Middle frontal gyrus (tissue), 1 donor: ENCODE results near the gene U2AF2.
"Not testable (repeated sequence)": the region's sequence is repeated elsewhere in the genome, so short reads cannot be mapped to it uniquely, and the experiment has no call there.

Experiments used
- DNase-seq: peaks from one replicate; pipeline ENCODE4 v3.0.0-alpha.2; 2015; ENCODE audit warnings: low spot score; ENCODE audit errors: extremely low spot score

The U2AF2 gene

DNA sequence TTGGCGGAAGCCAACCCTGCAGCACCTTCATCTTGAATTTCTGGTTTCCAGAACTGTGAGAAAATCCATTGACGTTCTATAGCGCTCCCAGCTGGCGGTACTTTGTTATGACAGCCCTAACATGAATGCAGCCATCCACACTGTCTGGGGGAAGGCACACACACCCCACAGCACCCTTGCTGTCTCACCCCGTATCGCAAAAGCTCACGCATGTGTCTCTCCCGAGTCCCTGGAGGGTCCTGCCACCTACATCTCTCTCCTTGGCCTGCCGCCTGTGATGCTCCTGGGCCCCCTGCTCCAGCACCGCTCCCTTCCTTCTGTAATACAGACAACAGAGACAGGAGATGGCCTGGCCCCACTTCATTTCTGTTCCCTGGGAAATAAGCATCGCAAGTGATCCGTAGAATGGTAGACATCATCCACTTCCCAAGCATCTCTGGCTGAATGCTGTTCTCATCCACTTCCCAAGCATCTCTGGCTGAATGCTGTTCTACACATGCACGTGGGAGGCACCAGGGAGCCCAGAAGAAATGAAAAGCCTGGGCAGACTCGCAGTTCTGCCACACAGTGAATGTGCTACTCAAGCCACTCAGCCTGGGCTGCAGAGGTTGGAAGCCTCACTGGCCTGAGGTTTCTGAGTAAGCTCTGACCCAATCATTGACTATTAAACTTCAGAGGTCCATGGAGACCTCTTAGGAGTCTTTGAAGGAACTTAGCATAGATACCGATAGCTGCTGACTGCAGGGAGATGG, 49.8 kb downstream of the U2AF2 start:
- DNase-seq: no peak

DNA sequence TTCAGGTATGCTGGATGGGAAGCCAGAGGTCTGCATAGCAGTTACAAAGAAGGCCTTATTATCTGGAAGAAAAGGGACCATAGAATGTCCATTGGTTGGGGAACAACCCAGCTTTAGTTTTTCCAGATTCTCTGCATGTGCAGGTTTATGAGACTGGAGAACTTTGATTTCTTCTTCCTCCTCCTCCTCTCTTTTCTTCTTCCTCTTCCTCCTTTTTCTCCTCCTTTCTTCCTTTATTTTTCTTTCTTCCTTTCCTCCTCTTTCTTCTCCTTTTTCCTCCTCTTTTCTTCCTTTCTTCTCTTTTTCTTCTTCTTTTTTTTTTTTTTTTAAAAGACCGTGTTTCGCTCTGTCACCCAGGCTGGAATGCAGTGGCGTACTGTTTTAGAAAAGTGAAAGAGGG, 51.1 kb downstream of the U2AF2 start:
- DNase-seq: no peak

DNA sequence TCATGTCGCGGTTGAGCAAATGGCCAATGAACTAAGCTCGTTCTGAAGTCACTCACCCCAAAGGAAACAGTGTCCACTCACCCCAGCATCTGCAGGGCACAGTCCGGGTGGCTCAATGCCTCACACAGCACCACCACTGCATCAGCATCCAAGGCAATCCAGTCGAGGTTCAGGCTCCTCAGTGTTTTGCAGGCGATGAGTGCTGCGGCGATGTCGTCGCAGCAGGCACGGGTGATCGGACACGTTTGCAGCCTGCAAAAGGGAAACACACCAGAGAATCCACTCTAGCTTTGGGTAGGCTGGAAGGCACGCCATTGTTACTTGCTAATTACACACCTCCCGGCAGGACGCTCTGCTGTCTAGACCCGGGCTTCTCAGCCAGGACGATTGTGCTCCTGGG, 56.9 kb downstream of the U2AF2 start:
- no peak for DNase-seq

DNA sequence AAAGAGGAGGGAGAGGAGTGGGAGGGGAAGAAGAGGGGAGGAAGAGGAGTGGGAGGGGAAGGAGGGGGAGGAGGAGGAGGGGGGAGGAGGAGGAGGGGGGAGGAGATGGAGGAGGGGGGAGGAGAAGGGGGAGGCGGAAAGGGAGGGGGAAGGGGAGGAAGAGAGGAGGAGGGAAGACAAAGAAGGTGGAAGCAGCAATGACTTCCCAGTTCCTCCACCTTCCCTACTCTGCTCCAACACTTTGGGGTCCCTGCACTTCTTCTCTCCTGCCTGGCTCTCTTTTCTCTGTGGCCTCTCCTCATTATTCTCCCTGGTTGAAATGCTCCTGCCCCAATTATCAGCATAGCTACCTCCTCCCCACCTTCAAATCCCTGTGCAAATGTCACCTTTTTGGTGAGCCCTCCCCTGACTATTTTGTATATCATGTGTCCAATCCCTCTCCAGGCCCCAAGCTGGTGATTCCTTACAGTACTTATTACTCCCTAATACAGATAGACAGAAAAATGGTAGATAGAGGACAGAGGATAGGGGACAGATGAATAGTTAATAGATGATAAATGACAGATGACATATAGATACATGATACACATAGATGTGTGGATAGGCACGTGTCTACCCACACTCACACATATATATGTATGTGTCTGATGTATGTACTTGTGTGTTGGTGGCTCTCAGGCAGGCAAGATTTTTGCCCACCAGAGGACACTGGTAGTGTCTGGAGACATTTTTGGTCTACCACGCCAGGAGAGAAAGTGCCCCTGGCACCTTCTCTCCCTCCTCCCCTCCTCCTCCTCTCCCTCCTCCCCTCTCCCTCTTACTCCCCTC, 58.2 kb downstream of the U2AF2 start:
- DNase-seq: no peak

DNA sequence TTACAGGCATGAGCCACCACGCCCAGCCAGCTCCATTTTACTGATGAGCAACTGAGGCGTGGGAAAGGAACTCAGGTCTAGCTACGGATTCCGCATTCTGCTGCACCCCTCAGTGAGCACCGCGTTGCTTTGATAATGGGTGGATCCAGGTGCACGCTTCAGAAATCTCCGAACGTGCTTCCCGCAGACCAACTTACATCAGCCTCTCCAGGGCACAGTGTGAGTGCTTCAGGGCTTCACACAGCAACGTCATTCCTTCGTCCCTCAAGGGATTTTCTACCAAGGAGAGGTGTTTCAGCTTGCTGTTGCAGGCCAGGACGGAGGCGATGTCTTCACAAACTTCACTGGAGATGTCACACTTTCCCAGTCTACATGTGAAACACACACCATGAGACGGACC, 61.7 kb downstream of the U2AF2 start:
- DNase-seq: no peak

DNA sequence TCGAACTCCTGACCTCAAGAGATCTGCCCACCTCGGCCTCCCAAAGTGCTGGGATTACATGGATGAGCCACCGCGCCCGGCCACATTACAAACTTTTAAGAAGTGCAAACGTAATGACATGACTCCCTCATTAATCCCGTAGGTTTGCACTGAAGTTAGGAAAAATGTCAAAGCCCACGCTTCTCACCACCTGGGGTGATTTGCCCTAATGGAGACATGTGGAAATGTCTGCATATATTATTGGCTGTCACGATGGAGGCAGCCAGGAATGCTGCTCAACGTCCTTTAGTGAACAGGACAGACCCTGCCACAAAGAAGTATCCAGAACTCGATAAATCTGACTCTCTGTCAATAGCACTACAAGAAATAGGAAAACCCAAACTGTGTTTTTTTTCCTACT, 62.4 kb downstream of the U2AF2 start:
- no peak for DNase-seq

DNA sequence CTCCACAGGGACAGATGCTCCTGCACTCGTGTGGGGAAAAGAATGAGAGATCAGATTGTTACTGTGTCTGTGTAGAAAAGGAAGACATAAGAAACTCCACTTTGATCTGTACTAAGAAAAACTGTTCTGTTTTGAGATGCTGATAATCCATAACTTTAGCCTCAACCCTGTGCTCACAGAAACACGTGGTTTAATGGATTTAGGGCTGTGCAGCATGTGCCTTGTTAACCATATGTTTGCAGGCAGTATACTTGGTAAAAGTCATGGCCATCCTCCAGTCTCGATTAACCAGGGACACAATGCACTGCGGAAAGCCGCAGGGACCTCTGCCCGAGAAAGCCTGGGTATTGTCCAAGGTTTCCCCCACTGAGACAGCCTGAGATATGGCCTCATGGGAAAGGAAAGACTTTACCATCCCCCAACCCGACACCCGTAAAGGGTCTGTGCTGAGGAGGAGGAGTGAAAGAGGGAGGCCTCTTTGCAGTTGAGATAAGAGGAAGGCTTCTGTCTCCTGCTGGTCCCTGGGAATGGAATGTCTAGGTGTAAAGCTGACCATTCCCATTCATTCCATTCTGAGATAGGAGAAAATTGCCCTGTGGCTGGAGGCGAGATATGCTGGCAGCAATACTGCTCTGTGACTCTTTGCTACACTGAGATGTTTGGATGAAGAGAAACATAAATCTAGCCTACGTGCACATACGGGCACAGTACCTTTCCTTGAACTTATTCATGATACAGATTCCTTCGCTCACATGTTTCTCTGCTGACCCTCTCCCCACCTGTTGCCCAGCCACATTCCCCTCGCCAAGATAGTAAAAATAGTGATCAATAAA, 63.3 kb downstream of the U2AF2 start:
- DNase-seq: not testable (repeated sequence)

DNA sequence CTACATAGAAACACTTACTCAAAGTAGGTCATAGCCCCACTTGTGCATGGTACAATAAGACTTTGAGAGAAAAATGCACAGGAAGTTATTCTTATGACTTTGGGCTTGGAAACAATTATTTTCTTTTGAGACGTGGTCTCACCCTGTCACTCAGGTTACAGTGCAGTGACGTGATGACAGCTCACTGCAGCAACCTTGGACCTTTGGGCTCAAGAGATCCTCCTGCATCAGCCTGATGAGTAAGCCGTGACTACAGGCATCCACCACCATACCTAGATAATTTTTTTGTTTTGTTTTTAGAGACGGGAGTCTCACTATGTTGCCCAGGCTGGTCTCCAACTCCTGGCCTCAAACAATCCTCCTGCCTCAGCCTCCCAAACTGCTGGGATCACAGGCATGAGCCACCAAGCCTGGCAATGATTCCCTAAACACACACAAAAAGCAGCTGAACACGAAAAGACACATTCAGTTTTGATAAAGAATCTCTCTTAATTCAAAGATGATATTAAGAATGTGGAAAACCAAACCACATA, 65.4 kb downstream of the U2AF2 start:
- no peak for DNase-seq

DNA sequence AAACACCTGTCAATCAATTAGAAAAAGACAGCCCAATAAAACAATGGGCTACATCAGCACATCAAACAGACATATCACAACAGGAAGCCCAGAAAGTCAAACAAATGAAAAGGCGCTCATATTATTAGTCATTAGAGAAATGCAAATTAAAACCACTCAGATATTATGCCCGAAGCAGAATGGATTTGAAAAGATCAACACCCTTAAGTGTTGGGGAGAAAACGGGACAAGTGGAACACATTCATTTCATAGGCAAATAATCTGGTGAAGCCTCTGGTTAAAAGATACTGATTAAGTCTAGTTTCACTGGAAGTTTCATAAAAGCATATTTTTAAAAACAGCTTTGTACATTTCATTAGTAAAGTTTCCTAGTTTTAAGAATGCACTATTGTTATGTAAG, 66.0 kb downstream of the U2AF2 start:
- DNase-seq: no peak

DNA sequence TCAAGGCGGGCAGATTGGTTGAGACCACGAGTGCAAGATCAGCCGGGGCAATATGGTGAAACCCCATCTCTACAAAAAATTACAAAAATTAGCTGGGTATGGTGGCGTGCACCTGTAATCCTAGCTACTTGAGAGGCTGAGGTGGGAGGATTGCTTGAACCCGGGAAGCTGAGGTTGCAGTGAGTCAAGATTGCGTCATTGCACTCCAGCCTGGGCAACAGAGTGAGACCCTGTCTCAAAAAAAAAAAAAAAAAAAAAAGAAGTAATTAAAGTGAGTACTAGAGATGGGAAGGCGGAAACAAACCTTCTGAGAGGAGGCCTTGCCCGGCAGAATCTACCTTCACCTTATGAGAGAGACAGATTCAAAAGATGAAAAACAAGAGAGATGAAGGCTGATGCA, 68.7 kb downstream of the U2AF2 start:
- DNase-seq: no peak
